ENCODE results near the gene SMURF2.
A peak's percentile ranks its signal among the peaks of the same experiment; 100 is the strongest.
"Not testable (repeated sequence)": the region's sequence is repeated elsewhere in the genome, so short reads cannot be mapped to it uniquely, and the experiment has no call there.

Gene SMURF2

DNA sequence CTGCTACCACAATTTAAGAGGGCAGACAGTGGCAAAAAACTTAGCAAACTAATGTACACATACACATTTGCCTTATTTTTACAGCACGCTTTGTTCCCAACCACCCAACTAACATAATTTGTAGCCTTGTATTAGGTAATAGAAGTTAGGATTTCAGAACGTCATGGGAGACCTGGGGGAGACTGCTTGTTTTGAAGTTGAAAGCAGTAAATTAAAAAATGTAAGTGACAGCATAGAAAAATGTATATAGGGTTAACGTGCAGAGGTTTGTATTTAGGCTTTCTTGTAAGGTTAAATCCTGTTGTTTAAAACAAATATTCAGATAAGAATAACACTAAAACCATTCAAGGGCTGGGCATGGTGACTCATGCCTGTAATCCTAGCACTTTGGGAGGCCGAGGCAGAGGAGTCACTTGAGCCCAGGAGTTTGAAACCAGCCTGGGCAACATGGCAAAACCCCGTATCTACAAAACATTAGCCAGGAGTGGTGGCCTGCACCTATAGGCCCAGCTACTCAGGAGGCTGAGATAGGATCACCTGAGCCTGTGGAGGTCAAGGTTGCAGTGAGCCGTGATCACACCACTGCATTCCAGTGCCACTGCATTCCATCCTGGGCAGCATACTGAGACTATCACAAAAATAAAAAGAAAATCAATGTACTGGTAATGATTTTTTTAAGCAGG is 2.3 kb upstream of the SMURF2 start:
- DNase-seq: not testable (repeated sequence)

DNA sequence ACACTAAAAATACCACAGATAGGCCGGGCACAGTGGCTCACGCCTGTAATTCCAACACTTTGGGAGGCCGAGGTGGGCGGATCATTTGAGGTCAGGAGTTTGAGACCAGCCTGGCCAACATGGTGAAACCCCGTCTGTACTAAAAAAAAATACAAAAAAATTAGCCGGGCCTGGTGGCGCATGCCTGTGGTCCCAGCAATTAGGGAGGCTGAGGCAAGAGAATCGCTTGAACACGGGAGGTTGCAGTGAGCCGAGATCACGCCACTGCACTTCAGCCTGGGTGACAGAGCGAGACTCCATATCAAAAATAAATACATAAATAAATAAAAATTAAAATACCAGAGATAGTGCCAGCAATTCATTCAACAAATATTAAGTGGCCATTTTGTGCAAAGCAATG is 1.7 kb upstream of the SMURF2 start:
- DNase-seq: not testable (repeated sequence)

DNA sequence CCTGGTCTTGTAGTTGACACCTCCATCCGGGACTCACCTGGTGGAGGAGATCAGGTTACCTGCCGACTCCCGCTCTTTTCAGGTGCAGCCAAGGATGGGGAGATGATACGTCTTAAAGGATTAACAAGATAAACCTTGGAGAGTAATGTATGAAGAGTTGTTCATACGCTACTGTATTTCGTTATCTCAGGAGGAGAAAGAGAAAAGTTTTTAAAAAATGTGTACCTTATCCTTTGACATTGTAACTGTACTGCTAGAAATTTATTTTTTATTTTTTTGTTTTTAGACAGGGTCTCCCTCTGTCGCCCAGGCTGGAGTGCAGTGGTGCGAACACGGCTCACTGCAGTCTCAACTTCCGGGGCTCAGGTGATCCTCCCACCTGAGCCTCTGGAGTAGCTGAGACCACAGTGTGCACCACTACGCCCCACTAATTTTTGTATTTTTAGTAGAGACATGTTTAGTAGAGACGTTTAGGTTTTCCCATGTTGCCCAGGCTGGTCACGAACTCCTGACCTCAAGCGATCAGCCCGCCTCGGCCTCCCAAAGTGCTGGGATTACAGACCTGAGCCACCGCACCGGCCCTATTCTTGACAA is 764 bp upstream of the SMURF2 start:
- DNase-seq: no peak

DNA sequence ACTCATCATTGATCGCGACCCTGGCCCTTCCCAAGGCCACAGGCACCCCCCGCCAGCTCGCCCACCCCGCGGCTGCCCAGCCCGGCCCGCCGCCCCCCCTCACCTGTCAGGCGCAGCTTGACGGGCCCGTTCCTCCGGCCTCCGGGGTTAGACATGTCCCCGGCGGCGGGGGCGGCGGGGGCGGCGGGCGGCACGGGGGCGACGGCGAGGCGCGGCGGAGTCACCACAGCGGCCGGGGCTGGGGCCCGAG is 456 bp downstream of the SMURF2 start:
- no peak for DNase-seq

DNA sequence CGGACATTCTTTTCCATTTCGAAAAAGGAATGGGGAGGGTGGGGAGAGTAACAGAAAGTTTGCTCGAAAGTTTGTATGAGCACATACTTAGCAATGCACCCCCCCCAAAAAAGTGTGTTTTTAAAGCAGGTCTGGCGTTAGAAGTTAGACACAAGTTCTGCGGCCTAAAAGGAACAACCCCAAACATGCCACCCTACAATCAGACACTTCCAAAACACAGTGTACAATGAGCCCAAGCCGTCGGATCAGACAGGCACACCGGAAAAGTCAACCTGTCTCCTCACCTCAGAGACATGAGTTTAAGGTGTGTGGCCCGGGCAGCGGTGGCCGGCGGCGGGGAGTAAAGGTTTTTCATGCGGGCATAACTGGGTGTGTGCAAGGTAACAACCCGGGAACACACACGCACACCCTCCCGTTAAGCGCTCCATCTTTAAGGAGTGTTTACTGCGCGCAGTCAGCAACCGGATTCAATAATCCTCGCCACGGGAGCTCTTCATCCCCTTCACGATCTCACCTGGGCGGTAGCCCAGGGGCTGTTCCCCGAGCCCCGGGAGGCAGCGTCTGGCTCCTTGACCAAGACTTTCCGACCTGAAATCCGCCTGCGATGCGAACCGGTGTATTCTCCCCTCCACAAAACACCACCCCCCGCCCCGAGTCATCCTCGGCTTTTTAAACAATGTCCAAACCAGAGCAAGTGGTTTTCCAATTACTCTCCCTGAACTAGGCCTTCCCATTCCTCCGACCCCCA is 955 bp downstream of the SMURF2 start:
- DNase-seq: peak; percentile 34

DNA sequence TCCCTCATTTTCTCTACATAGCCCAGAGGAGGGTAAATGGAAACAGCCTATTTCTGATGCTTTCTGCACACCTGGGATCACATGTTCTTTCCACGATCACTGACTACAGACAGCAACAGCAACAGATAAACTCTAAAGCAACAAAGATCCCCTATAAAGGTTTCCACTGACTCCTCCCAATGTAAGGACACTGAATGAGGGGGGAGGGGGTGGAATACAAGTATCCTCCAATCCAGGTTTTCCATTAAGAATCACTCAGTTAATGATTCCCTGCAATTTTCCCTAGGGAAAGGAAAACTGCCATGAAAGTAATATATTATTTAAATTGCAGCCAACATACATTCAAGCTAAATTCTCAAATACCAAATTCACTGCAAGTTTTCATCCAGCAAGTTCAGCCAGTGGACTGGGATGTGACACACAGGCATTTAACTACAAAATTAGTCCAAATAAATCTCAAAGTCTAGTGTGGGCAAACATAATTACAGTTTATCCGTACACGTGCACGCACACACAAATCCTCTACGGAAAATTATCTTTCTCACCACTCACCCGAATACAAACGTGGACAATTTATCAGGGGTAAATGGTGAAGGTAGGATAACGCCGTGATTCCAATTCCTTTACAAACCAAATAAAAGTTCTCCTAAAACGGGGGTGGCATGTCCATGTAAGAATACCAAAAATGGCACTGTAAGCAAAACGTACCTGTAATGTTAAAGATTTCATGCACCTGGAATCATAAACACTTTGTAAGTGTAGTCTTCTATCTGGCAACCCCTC is 1.7 kb downstream of the SMURF2 start:
- not testable (repeated sequence) for DNase-seq

DNA sequence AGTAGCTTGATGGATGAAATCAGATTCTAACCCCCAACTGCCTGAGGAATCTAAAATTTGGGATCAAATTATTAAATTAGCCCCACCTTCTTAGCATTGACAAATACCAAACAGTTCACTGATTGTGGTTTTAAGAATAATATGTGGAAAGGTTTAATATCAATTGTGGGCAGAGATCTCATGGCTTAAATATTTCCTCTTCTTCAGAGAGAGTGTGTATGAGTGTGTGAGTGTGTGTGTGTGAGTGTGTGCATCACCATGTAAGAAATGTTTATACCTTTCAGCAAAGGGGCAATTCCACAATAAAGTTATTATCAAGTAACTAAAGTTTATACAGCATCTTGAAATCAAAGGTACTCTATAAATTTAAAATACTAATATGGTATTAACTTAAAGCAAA is 3.2 kb downstream of the SMURF2 start:
- DNase-seq: no peak

DNA sequence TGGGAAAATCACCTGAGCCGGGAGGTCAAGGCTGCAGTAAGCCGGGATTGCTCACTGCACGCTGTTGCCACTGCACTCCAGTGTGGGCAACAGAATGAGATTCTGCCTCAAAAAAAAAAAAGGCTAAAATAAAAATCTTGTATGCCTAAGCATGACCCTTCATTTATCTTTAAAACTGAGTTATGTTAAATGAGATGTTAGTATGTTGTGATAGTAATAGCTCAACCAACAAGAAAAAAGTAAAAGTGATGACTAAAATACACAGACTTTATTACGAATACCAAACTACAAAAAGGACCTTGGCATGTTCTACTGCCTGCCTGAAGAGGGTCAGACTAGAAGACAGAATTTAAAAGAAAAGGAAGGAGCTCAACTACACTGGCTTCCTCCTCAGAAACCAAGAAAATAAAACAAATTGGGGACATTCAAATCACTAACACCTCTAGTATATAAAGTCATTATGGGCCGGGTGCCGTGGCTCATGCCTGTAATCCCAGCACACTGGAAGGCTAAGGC is 4.4 kb downstream of the SMURF2 start:
- no peak for DNase-seq

DNA sequence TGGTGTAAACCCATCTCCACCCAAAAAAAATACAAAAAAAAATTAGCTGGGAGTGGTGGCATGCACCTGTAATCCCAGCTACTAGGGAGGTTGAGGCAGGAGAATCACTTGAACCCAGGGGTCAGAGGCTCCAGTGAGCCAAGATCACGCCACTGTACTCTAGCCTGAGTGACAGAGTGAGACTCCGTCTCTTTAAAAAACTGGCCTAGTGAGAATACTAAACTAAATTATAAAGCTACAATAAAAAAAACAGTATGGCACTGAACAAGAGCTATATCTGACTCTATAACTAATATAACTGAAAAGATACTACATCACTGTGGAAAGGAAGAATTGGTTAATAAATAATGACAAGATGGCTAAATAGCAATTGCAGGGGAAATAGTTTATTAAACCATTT is 6.4 kb downstream of the SMURF2 start:
- no peak for DNase-seq

DNA sequence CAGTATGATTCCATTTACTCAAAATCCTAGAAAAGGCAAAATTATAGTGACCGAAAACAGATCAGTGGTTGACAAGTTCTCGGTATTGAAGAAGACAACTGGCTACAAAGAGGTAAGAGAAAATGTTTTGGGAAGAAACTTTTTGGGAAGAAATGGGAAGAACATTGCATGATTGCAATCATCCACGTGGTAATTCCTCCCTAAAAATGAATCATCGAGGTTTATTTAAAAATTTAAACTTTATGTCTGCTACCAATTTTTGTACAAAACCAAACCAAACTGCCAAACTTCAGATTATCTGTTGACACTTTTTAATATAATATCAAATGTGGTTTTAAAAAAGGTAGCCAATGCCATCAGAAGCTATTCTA is 8.1 kb downstream of the SMURF2 start:
- no peak for DNase-seq

DNA sequence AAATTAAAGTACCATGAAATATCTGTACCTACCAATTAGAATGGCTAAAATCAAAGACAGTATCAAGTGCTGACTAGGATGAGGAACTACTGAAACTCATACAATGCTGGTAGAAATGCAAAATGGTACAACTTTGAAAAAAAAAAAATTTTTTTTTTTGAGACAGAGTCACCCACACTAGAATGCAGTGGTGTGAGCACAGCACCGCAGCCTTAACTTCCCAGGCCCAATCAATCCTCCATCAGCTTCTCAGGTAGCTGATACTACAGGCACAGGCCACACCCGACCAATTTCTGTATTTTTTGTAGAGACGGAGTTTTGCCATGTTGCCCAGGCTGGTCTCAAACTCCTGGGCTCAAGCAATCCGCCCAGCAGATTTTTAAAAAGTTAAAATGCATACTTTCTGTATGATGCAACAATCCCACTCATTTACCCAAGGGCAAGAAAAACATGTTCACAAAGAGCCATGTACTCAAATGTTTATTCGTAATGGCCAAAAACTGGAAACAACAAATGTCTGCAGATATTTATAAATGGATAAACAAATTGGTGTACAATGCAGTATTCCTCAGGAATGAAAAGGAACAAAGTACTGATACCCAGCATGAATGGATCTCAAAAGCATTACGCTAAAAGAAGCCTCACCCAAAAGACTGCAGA is 8.7 kb downstream of the SMURF2 start:
- no peak for DNase-seq

DNA sequence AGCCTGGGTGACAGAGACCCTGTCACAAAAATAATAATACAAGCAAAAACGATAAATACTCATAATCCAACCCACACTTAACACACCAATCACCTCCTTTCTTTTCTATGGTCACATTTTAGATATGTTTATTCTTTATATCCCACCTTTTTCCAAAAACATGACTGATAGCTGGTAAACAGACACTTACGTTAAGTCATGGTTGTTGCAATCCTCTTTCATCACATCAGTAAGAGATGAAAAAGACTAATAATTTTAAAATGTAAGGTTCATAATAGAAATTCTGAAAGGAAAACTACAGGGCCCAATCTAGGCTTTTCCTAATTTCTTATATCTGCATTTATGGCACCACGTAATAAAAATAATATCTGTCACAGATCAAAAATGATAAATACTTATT is 10.2 kb downstream of the SMURF2 start:
- DNase-seq: no peak

DNA sequence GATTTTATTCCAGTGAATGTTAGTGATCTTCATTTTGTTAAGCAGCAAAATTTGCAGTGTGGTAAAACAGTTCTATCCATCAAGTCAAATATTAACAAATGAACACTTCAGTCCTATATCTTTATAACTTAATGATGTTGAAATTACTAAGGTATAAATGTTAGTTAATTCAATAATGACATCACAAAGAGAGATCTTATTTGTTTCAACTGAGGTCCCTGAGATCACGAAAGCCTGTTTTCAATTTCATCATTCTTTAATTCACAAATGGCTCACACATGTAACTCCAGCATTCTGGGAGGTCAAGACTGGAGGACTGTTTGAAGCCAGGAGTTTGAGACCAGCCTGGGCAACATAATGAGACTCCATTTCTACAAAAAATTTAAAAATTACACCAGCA is 13.9 kb downstream of the SMURF2 start:
- DNase-seq: no peak

DNA sequence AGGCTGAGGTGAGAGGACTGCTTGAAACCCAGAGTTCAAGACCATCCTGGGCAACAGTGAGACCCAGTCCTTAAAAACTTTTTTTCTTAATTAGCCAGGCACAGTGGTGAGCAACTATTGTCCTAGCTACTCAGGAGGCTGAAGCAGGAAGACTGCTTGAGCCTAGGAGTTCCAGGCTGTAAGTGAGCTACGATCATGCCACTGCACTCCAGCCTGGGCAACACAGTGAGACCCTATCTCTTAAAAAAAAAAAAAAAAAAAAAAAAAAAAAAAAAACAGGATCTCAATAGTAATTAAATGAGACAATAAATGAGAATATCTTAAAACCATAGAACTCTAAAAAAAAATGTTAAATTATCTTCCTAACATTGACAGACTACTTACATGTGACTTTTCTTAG is 14.3 kb downstream of the SMURF2 start:
- no peak for DNase-seq

DNA sequence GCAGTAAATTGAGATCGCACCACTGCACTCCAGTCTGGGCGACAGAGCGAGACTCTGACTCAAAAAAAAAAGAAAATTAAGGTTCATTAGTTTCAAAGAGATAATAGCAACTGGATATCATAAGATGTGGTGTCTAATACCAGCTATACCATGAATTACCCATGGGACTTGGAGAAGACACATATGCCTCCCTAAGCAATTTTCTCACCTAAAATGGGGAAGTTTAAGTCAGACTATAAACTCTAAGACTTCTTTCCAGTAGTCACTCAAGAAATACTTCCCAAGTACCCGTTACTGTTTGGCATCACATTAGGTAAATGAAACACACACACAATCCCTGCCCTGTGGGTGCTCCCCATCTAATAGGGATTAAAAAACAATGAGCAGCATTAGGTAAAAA is 22.6 kb downstream of the SMURF2 start:
- DNase-seq: no peak

DNA sequence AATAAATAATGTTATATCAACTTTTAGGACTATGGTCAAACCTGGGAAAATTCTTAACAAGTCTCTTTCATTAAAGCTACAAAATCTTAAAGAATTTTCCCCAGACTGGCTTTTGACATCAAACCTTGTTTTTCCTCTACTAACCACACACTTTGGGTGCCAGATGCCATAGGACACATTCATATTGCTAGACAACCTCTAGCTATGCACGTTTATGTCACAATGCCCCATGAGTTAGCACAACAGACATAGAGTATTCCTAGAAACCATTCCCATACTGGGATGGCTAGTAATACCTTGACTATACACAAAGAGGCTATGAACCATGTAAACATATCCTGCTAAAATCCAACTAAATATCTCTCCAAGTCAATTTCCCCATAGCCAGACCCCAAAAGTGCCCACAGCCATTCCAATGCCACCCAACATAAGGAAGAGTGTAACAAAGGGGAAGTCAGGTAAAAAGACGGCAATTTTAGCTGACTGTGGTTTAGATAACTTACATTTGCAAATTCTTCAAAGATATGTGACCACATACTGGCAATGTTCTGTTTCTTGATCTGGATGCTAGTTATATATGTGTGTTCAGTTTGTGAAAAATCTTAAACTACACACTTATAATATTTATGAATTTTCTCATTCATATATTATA is 23.4 kb downstream of the SMURF2 start:
- peak; percentile 67 for DNase-seq

DNA sequence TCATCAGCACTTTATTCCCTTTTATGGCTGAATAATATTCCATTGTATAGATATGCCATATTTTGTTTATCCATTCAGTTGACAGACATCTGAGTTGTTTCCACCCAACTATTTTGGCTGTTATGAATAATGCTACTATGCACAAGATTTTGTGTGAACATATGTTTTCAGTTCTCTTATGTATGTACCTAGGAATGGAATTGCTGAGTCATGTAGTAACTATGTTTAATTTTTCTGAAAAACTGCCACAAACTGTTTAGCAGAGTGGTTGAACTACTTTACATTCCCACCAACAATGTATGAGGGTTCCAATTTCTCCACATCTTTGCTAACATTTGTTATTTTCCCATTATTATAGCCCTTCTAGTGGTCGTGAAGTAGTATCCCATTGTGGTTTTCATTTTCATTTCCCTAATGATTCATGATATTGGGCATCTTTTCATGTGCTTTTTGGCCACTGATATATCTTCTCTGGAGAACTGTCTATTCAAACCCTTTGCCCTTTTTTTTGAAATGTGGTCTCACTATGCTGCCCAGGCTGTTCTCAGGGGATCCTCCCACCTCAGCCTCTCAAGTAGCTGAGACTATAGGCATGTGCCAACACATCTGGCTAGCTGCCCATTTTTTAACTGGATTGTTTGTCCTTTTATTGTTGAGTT is 26.3 kb downstream of the SMURF2 start:
- peak; percentile 37 for DNase-seq

DNA sequence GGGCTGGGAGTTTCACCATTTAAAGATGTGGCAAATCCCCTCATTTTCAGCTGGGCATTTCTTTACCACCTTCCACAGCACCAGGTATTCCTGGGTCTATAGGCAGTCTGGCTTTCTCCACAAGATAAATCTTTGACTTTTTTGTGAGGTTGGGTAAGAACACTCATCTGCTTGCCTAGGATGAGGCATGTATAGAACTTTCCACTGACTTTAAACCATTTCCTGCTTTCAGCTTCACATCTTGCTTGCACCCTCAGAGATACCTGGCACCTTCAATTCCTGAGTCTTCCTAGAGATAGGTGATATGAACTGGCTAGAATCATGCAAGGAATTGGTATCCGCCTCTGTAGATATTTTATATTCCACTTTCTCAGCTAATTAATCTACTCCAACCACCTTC is 27.9 kb downstream of the SMURF2 start:
- no peak for DNase-seq

DNA sequence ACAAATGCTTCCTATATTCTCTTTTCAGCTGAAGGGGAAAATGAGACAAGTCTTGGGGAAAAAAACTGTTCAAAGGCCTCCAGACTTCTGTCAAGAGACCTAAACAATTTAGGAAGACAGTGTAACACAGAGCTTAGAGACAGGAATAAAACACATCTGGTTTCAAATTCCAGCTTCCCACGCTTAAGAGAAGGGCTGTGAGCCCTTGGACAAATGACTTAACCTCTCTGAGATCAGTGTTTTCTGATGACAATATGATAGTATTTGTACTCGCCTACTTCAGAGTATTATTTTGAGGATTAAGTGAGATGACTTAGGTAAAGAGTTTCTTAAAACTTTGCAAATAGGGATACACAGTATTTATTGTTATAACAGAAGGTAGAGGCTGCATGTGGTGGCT is 29.5 kb downstream of the SMURF2 start:
- no peak for DNase-seq

DNA sequence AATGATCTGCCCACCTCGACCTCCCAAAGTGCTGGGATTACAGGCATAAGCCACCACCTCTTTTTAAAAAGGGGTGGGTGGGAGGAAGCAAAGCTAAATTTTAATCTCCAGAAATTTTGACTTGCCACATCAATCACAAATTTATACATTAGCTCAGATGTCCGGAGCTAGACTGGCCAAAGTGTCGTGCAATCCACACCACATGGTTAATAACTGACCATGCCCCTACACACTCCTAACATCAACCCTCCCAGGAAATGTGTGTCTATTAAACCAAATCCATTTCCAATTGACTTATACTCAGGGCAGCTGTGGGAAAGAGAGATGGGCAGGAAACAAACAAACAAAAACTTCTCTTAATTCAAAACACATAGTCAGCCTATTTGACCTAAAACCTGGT is 29.9 kb downstream of the SMURF2 start:
- no peak for DNase-seq

DNA sequence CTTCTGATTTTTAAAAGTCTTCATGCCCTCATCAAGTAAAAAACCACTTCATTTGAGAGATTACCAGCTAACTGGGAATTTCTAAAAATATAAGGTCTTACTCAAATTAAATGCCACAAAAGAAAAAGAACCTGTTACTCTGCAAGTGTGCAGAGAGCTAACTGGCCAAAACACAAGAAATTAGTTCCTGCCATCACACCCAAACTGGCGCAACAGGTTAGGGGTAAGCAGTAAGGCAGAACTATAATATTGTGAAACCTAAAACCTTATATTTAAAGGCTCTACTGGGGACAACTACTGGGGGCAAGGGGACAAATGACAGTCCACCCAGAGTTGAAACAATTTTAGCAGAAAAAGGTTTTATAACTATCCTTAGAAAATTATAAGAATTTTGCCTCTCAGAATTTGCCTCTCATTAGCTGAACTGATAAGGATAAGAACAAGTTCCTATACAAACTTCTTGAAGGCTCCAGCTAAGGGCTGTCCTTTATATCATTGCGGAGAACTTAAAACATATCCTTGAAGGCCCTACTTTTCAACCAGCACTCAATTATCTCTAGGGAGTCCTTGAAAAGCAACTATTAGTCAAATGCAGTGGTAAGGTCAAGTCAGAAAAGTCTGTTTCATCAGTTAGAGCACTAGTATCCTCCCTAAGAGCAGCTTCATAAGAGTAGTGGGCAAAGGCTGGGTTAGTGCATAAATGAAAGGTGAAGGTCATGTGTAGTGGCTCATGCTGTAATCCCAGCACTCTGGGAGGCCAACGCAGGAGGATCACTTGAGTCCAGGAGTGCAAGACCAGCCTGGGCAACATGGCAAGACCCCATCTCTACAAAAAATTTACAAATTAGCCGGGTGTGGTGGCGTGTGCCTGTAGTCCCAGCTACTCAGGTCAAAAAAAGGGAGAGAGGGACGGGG is 31.5 kb downstream of the SMURF2 start:
- DNase-seq: peak; percentile 32
